ENCODE measurements around the gene CDH20.
A peak's percentile ranks its signal among the peaks of the same experiment; 100 is the strongest.
"Not testable (repeated sequence)": the region's sequence is repeated elsewhere in the genome, so short reads cannot be mapped to it uniquely, and the experiment has no call there.

CDH20 gene

GRCh38 chr18:61348230-61348629 is 15.0 kb downstream of the CDH20 start:
- DNase-seq (ENCODE audit: low spot score): no peak

GRCh38 chr18:61350578-61350977 is 17.3 kb downstream of the CDH20 start:
- DNase-seq (ENCODE audit: low spot score): peak; percentile 59

- no peak for DNase-seq (ENCODE audit: low spot score)
These were observed 18.8 kb downstream of the CDH20 start for GRCh38 chr18:61352059-61352458.

- no peak for DNase-seq (ENCODE audit: low spot score)
These were observed 19.4 kb downstream of the CDH20 start for GRCh38 chr18:61352611-61353010.

GRCh38 chr18:61360404-61361383 is 27.5 kb downstream of the CDH20 start:
- DNase-seq (ENCODE audit: low spot score): peak; percentile 77

GRCh38 chr18:61362511-61362910 is 29.3 kb downstream of the CDH20 start:
- no peak for DNase-seq (ENCODE audit: low spot score)

- DNase-seq (ENCODE audit: low spot score): no peak
These were observed 31.7 kb downstream of the CDH20 start for GRCh38 chr18:61364953-61365352.

GRCh38 chr18:61368001-61368400 is 34.8 kb downstream of the CDH20 start:
- DNase-seq (ENCODE audit: low spot score): no peak

GRCh38 chr18:61369671-61370070 is 36.4 kb downstream of the CDH20 start:
- DNase-seq (ENCODE audit: low spot score): not testable (repeated sequence)

- peak; percentile 45 for DNase-seq (ENCODE audit: low spot score)
These were observed 37.9 kb downstream of the CDH20 start for GRCh38 chr18:61371111-61371510.

- DNase-seq (ENCODE audit: low spot score): no peak
These were observed 46.6 kb downstream of the CDH20 start for GRCh38 chr18:61379827-61380226.

GRCh38 chr18:61388010-61388409 is 54.8 kb downstream of the CDH20 start:
- DNase-seq (ENCODE audit: low spot score): no peak

- no peak for DNase-seq (ENCODE audit: low spot score)
These were observed 61.8 kb downstream of the CDH20 start for GRCh38 chr18:61394983-61395382.

GRCh38 chr18:61397222-61397621 is 64.0 kb downstream of the CDH20 start:
- no peak for DNase-seq (ENCODE audit: low spot score)

- DNase-seq (ENCODE audit: low spot score): no peak
These were observed 65.9 kb downstream of the CDH20 start for GRCh38 chr18:61398961-61399705.

- peak; percentile 1 for DNase-seq (ENCODE audit: low spot score)
These were observed 66.9 kb downstream of the CDH20 start for GRCh38 chr18:61400016-61400635.

- DNase-seq (ENCODE audit: low spot score): peak; percentile 34
These were observed 67.5 kb downstream of the CDH20 start for GRCh38 chr18:61400716-61401115.

GRCh38 chr18:61402726-61403125 is 69.5 kb downstream of the CDH20 start:
- no peak for DNase-seq (ENCODE audit: low spot score)

- DNase-seq (ENCODE audit: low spot score): no peak
These were observed 80.2 kb downstream of the CDH20 start for GRCh38 chr18:61413396-61413795.

- no peak for DNase-seq (ENCODE audit: low spot score)
These were observed 80.9 kb downstream of the CDH20 start for GRCh38 chr18:61414086-61414485.

GRCh38 chr18:61419763-61420162 is 86.5 kb downstream of the CDH20 start:
- no peak for DNase-seq (ENCODE audit: low spot score)

- DNase-seq (ENCODE audit: low spot score): no peak
These were observed 87.1 kb downstream of the CDH20 start for GRCh38 chr18:61420218-61420885.

Data from kidney tubule cell (primary cell).